ENCODE results near the gene GLRX3.

Gene GLRX3

DNA sequence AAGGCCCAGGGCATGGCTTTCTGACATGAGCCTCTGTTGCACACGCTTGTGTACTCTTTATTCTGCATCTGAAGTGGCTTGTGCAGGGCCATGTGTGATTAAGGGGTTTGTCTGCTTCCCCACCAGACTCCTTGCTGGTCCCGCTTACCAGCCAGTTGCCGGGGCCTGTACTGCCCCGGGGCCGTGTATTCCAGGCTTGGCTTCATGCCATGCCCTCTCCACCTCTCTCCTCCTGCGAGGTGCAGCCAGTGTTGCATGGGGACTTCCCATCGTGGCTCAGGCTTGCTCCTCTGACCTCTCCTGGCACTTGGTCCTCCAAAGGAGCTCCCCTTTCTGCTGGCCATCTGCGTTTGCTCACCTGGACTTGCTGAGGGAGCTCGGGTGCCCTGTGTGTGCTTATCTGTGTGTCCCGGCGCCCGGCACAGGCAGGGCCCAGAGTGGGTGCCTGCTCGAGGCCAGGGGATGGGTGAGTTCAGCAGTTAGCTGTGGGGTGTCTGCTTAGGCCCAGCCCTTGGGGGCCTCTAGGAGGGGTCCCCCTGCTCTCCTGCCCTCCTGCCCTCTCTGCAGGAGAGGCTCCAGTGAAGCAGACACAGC is 14.6 kb upstream of the GLRX3 start:
- TF ChIP-seq, protein P1, sequence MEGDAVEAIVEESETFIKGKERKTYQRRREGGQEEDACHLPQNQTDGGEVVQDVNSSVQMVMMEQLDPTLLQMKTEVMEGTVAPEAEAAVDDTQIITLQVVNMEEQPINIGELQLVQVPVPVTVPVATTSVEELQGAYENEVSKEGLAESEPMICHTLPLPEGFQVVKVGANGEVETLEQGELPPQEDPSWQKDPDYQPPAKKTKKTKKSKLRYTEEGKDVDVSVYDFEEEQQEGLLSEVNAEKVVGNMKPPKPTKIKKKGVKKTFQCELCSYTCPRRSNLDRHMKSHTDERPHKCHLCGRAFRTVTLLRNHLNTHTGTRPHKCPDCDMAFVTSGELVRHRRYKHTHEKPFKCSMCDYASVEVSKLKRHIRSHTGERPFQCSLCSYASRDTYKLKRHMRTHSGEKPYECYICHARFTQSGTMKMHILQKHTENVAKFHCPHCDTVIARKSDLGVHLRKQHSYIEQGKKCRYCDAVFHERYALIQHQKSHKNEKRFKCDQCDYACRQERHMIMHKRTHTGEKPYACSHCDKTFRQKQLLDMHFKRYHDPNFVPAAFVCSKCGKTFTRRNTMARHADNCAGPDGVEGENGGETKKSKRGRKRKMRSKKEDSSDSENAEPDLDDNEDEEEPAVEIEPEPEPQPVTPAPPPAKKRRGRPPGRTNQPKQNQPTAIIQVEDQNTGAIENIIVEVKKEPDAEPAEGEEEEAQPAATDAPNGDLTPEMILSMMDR (IDR thresholded peaks at IDR 0.05; ENCODE audit: borderline replicate concordance, extremely low read depth, low read length, poor library complexity, severe bottlenecking): no peak
- no peak for TF ChIP-seq EZH2 (IDR thresholded peaks at IDR 0.05; ENCODE audit: borderline replicate concordance, low read depth, low read length, severe bottlenecking)
- Histone ChIP-seq H2AFZ (ENCODE audit: low read depth, low read length) (no peak overlapping the region), H3K4me3 (ENCODE audit: low read depth in 1 of 2, low read length in 2 of 2) (no peak overlapping the region), H3K27ac (ENCODE audit: low read length) (no peak overlapping the region), H3K9me3 (ENCODE audit: insufficient read depth, low read length, severe bottlenecking) (no peaks in the 10 kb centered on the region), H3K36me3 (ENCODE audit: insufficient read depth, low read length) (no peaks in the 10 kb centered on the region), H3K4me1 (ENCODE audit: insufficient read depth, low read length) (no peaks in the 10 kb centered on the region), H3K4me2 (ENCODE audit: insufficient read depth, low read length) (no peak overlapping the region), H4K20me1 (ENCODE audit: insufficient read depth, low read length) (no peaks in the 10 kb centered on the region), H3K27me3 (ENCODE audit: insufficient read depth, low read length, poor library complexity) (no peaks in the 10 kb centered on the region), H3K9ac (ENCODE audit: low read depth, low read length) (no peak overlapping the region), H3K79me2 (ENCODE audit: insufficient read depth, low read length) (no peaks in the 10 kb centered on the region)
- ATAC-seq (ENCODE audit: insufficient read depth, low read depth): no peak; the same call in 2 of the 3 replicates
- DNase-seq: no peak

- peak overlapping the region; percentile 54 for H3K4me2 ChIP-seq (ENCODE audit: insufficient read depth, low read length)
- TF ChIP-seq, protein P1 (IDR thresholded peaks at IDR 0.05; ENCODE audit: borderline replicate concordance, extremely low read depth, low read length, poor library complexity, severe bottlenecking): peak; percentile 92
- no peak for TF ChIP-seq EZH2 (IDR thresholded peaks at IDR 0.05; ENCODE audit: borderline replicate concordance, low read depth, low read length, severe bottlenecking)
Measured at GRCh38 chr10:130127364-130128061, 8.7 kb upstream of the GLRX3 start.

DNA sequence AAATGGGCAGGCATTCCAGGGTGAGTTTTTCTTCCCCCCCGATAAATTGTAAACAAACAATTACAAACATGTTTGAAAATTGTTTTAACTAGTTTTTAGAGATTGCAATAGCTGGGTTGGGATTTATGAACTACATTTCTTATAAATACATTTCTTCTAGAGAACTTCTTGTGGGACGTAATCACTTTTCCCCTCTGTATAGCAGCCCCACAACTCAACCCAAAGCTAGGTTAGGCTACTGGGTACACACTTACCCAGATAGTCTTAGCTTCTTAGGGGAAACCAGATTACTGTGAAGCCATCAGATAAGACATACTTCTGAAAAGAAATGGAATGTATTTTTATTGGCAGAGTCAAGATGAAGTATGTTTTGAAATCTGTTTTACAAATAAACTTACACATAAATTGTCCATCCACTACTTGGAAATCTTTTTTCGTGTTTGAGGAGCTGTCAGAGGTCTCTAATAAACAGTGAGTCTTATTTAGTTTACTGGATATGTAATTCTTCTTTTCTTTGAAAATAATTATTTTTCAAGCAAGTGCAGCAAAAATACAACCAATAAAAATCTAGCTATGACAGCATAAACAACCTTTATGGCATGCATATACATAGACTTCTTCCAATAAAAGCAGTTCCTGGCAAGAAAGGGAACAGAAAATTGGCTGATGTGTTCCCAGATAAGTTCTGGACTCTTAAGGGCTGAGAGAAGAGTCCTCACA is 8.0 kb upstream of the GLRX3 start:
- H3K4me1 ChIP-seq (ENCODE audit: insufficient read depth, low read length): peaks cover 9% of the 10 kb centered on the region
- H3K36me3 ChIP-seq (ENCODE audit: insufficient read depth, low read length): no peaks in the 10 kb centered on the region
- H3K27ac ChIP-seq (ENCODE audit: low read length): no peak overlapping the region
- H3K4me2 ChIP-seq (ENCODE audit: insufficient read depth, low read length): no peak overlapping the region
- no peaks in the 10 kb centered on the region for H4K20me1 ChIP-seq (ENCODE audit: insufficient read depth, low read length)
- DNase-seq (no peak), ATAC-seq (ENCODE audit: insufficient read depth, low read depth) (no peak)
- H3K9me3 ChIP-seq (ENCODE audit: insufficient read depth, low read length, severe bottlenecking): no peaks in the 10 kb centered on the region
- H3K27me3 ChIP-seq (ENCODE audit: insufficient read depth, low read length, poor library complexity): no peaks in the 10 kb centered on the region
- H2AFZ ChIP-seq (ENCODE audit: low read depth, low read length): no peak overlapping the region
- H3K9ac ChIP-seq (ENCODE audit: low read depth, low read length): no peak overlapping the region
- H3K79me2 ChIP-seq (ENCODE audit: insufficient read depth, low read length): no peaks in the 10 kb centered on the region
- H3K4me3 ChIP-seq (ENCODE audit: low read depth in 1 of 2, low read length in 2 of 2): no peak overlapping the region
- TF ChIP-seq, protein P1 (IDR thresholded peaks at IDR 0.05; ENCODE audit: borderline replicate concordance, extremely low read depth, low read length, poor library complexity, severe bottlenecking): no peak
- TF ChIP-seq EZH2 (IDR thresholded peaks at IDR 0.05; ENCODE audit: borderline replicate concordance, low read depth, low read length, severe bottlenecking): no peak

More at GRCh38 chr10:130127364-130128061, 8.7 kb upstream of the GLRX3 start:
- ATAC-seq (ENCODE audit: insufficient read depth, low read depth) (peak; percentile 97), DNase-seq (peak; percentile 68)
- Histone ChIP-seq H3K9ac (ENCODE audit: low read depth, low read length) (no peak overlapping the region), H3K4me3 (ENCODE audit: low read depth in 1 of 2, low read length in 2 of 2) (no peak overlapping the region), H3K27me3 (ENCODE audit: insufficient read depth, low read length, poor library complexity) (no peaks in the 10 kb centered on the region), H3K4me1 (ENCODE audit: insufficient read depth, low read length) (peaks cover 9% of the 10 kb centered on the region), H2AFZ (ENCODE audit: low read depth, low read length) (peak overlapping the region; percentile 85), H3K79me2 (ENCODE audit: insufficient read depth, low read length) (no peaks in the 10 kb centered on the region), H3K36me3 (ENCODE audit: insufficient read depth, low read length) (no peaks in the 10 kb centered on the region), H4K20me1 (ENCODE audit: insufficient read depth, low read length) (no peaks in the 10 kb centered on the region), H3K9me3 (ENCODE audit: insufficient read depth, low read length, severe bottlenecking) (no peaks in the 10 kb centered on the region), H3K27ac (ENCODE audit: low read length) (0 out of 2 replicates have a peak overlapping the region, but pooled peaks have one; percentile 44)
